GM13976 (cell line): ENCODE data around the gene SMARCD1.
A peak's percentile ranks its signal among the peaks of the same experiment; 100 is the strongest.
"Not testable (repeated sequence)": the region's sequence is repeated elsewhere in the genome, so short reads cannot be mapped to it uniquely, and the experiment has no call there.

ENCODE experiments used
- DNase-seq: peaks from one replicate; pipeline ENCODE4 v3.0.0; 2012; ENCODE audit warnings: low spot score
- in situ Hi-C: fragments of 300-500 bp; cut with MboI; formaldehyde crosslinking; loops from one replicate; pipeline ENCODE4 v1.12.0; 2022; ENCODE audit warnings: low sequenced_read_pairs, mixed read lengths, inconsistent platforms; ENCODE audit not compliant: unreplicated experiment
- TF ChIP-seq, protein P1 (sequence below): IDR thresholded peaks from 2 replicates; pipeline ENCODE4 v1.5.1; 2012; ENCODE audit warnings: borderline replicate concordance, mild to moderate bottlenecking; ENCODE audit not compliant: insufficient read depth; ENCODE audit errors: extremely low read depth, missing control alignments, control extremely low read depth

The SMARCD1 gene

DNA sequence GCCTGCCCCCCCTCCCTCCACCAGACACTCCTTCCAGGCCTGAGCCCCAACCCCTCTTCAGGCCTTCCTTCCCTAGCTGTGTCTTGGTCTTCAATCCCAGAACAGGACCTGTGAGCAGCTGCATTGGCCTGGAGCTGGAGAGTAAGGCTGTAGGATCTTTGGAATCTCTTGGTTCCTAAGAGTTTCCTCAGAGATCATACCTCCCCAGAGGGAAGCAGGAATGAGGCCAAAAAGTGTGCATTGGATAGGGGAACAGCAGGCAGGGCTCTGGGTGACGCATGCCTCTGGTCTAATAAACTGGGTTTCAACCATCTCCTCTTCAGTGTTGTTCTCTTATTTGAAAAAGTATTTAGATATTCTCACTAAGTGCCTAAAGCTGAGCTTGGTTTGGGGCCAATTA lies 1.8 kb upstream of the SMARCD1 start:
- no peak for DNase-seq
- in situ Hi-C loops, result loop anchor here (5.0 kb wide), 1 partner anchor 89 kb away; no protein-coding TSS in a partner anchor
- TF ChIP-seq, protein P1, sequence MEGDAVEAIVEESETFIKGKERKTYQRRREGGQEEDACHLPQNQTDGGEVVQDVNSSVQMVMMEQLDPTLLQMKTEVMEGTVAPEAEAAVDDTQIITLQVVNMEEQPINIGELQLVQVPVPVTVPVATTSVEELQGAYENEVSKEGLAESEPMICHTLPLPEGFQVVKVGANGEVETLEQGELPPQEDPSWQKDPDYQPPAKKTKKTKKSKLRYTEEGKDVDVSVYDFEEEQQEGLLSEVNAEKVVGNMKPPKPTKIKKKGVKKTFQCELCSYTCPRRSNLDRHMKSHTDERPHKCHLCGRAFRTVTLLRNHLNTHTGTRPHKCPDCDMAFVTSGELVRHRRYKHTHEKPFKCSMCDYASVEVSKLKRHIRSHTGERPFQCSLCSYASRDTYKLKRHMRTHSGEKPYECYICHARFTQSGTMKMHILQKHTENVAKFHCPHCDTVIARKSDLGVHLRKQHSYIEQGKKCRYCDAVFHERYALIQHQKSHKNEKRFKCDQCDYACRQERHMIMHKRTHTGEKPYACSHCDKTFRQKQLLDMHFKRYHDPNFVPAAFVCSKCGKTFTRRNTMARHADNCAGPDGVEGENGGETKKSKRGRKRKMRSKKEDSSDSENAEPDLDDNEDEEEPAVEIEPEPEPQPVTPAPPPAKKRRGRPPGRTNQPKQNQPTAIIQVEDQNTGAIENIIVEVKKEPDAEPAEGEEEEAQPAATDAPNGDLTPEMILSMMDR, result no peak

- not testable (repeated sequence) for DNase-seq
- in situ Hi-C loops, result loop anchor here (5.0 kb wide), 1 partner anchor 88 kb away; no protein-coding TSS in a partner anchor
Measured at GRCh38 chr12:50084409-50084774, 750 bp upstream of the SMARCD1 start.

GRCh38 chr12:50085615-50086072 lies 502 bp downstream of the SMARCD1 start:
- no peak for DNase-seq
- in situ Hi-C loops, result no loop called here

DNA sequence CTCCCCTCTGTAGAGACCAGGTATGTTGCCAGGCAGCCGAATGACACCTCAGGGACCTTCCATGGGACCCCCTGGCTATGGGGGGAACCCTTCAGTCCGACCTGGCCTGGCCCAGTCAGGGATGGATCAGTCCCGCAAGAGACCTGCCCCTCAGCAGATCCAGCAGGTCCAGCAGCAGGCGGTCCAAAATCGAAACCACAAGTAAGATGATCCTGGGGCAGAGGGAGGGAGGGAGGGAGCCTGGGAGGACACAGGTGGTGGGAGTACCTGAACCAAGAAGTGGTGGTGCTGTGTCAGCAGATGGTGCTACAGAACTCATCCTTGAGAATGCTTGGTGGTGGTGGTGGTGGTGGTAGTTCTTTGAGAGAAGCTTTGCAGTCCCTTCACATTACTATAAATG lies 1.0 kb downstream of the SMARCD1 start:
- TF ChIP-seq, protein P1, result no peak
- in situ Hi-C loops, result no loop called here
- no peak for DNase-seq

More at GRCh38 chr12:50085615-50086072, 502 bp downstream of the SMARCD1 start:
- TF ChIP-seq, protein P1, result no peak

- DNase-seq, result no peak
- in situ Hi-C loops, result no loop called here
- TF ChIP-seq, protein P1, result no peak
Measured at GRCh38 chr12:50087151-50087550, 2.0 kb downstream of the SMARCD1 start.

DNA sequence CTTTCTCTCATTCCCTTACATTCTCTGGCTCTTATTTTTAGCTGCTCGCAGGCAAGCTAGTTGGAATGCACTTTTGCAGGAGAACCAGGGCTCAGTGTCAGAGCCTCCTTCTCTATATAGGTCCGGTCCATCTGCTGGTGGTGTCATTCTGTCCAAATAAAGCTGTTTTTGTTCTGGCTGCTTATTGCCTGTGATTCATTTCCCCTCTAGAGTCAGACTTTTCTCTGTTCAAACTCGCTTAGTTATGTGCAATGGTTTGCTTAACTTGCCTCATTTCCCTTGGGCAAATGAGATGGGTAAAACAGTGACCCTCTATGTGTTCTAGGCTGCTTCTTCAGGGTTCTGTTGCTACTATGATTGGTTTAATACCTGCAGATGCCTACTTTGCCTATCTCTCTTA lies 2.9 kb downstream of the SMARCD1 start:
- DNase-seq, result no peak
- TF ChIP-seq, protein P1, result no peak
- in situ Hi-C loops, result no loop called here

- in situ Hi-C loops, result no loop called here
- DNase-seq, result peak; percentile 76
- TF ChIP-seq, protein P1, result peak; percentile 67
Measured at GRCh38 chr12:50088577-50089335, 3.6 kb downstream of the SMARCD1 start.
